SH-SY5Y (cell line): ENCODE results near the gene DPEP2NB.

Source experiments
- GATA2 ChIP-seq: IDR thresholded peaks from 2 replicates; pipeline ENCODE4 v1.6.1; 2011; ENCODE audit warnings: mild to moderate bottlenecking, low read depth, low read length
- GATA3 ChIP-seq: IDR thresholded peaks from 2 replicates; pipeline ENCODE4 v1.6.1; 2011; ENCODE audit warnings: low read depth, mild to moderate bottlenecking, low read length, moderate library complexity

DNA sequence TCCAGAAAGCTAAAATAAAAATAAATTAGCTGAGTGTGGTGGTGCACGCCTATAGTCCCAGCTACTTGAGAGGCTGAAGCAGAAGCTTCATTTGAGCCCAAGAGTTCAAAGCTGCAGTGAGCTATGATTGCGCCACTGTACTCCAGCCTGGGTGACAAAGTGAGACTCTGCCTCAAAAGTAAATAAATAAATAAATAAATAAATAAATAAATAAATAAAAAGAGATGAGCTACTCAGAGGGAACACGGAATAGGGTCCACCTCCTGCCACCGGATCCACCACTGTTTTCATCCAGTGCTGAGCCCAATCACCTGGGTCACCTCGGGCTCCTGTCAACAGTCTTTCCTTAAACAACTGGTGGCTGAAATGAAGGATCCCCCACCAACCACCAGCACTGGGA, 28.8 kb downstream of the DPEP2NB start:
- no peak for TF ChIP-seq GATA2
- TF ChIP-seq GATA3: no peak
